Chondrocyte (in vitro differentiated cells): ENCODE results near the gene NQO1. TPM values are rescaled to one million over a fixed set of nuclear protein-coding genes. Genes with fewer than 3 reads are reported as not detected.

ENCODE experiments used
- DNase-seq: peaks from one replicate; pipeline ENCODE4 v3.0.0; 2021; ENCODE audit warnings: mixed read lengths, low spot score
- H3K27ac Mint-ChIP-seq: one replicate; pipeline ENCODE4 v1.8.0; 2021; ENCODE audit warnings: mild to moderate bottlenecking, moderate library complexity, mixed read lengths; ENCODE audit not compliant: unreplicated experiment
- H3K27me3 Mint-ChIP-seq: 2 replicates; pipeline ENCODE4 v1.8.0; 2021; ENCODE audit warnings: low read depth, mixed read lengths
- H3K36me3 Mint-ChIP-seq: 2 replicates; pipeline ENCODE4 v1.8.0; 2021; ENCODE audit warnings: low read depth, mixed read lengths
- H3K4me1 Mint-ChIP-seq: 2 replicates; pipeline ENCODE4 v1.8.0; 2021; ENCODE audit warnings: low read depth, mild to moderate bottlenecking, mixed read lengths
- H3K4me3 Mint-ChIP-seq: one replicate; pipeline ENCODE4 v1.8.0; 2021; ENCODE audit warnings: mild to moderate bottlenecking, moderate library complexity, mixed read lengths; ENCODE audit not compliant: unreplicated experiment
- H3K9me3 Mint-ChIP-seq: 2 replicates; pipeline ENCODE4 v1.8.0; 2021; ENCODE audit warnings: low read depth, mixed read lengths
- total RNA-seq: library from RNA; stranded (reverse); gene quantifications from 3 replicates; pipeline ENCODE4 v1.2.1, GENCODE V29; 2021
- TF ChIP-seq, protein P1 (sequence below): fragments of 200-600 bp; sonication (generic); IDR thresholded peaks from 2 replicates; pipeline ENCODE4 v1.5.0; 2021; ENCODE audit warnings: antibody characterized with exemption, mild to moderate bottlenecking, moderate library complexity

The NQO1 gene
- total RNA-seq, 1 donor from 2014 or later: 64.3 TPM

DNA sequence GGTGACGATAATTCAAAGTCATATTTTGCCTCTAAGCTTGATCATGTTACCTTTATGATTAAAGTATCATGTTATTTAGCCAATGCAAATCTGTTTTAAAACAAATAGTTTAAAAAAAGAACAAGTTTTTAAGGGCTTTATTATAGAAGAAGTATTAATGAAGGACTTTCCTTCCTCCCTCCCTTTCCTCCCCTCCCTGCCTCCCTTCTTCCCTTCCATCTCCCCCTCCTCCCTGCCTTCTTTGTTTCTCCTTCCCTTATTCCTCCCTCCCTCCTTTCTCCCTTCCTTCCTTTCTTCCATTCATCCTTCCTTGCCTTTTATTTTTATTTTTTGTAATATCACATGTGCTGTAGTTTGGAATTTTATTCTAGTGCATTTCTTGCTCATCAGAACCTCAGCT is 26.4 kb downstream of the NQO1 start:
- H3K9me3 Mint-ChIP-seq: no peaks in the 10 kb centered on the region
- no peak overlapping the region for H3K27ac Mint-ChIP-seq
- peaks cover 12% of the 10 kb centered on the region for H3K4me1 Mint-ChIP-seq
- peaks cover 13% of the 10 kb centered on the region for H3K36me3 Mint-ChIP-seq
- DNase-seq: no peak
- TF ChIP-seq, protein P1, sequence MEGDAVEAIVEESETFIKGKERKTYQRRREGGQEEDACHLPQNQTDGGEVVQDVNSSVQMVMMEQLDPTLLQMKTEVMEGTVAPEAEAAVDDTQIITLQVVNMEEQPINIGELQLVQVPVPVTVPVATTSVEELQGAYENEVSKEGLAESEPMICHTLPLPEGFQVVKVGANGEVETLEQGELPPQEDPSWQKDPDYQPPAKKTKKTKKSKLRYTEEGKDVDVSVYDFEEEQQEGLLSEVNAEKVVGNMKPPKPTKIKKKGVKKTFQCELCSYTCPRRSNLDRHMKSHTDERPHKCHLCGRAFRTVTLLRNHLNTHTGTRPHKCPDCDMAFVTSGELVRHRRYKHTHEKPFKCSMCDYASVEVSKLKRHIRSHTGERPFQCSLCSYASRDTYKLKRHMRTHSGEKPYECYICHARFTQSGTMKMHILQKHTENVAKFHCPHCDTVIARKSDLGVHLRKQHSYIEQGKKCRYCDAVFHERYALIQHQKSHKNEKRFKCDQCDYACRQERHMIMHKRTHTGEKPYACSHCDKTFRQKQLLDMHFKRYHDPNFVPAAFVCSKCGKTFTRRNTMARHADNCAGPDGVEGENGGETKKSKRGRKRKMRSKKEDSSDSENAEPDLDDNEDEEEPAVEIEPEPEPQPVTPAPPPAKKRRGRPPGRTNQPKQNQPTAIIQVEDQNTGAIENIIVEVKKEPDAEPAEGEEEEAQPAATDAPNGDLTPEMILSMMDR: no peak
- no peak overlapping the region for H3K4me3 Mint-ChIP-seq
- no peaks in the 10 kb centered on the region for H3K27me3 Mint-ChIP-seq

DNA sequence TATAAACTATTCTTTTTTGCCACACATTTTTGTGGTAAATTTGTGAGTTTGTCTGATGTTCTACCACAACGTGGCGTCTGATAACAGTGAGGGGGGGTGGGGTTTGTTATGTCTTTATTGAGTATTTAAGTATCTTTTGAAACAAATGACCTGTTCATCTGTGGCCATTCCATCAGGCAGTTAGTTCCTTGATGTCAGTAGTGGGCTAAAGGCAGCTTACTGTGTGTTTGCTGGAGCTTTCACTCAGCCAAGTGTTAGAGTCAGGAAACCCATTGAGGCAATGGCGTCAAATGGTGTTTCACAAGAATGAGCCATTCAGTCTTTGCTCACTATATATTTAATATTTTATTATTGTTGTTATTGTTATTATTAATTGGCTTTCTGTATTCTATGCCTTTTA is 28.0 kb downstream of the NQO1 start:
- no peak for DNase-seq
- Mint-ChIP-seq H3K4me3 (no peak overlapping the region), H3K9me3 (no peaks in the 10 kb centered on the region), H3K36me3 (peaks cover 17% of the 10 kb centered on the region), H3K4me1 (peaks cover 11% of the 10 kb centered on the region), H3K27me3 (no peaks in the 10 kb centered on the region), H3K27ac (no peak overlapping the region)
- TF ChIP-seq, protein P1: no peak

DNA sequence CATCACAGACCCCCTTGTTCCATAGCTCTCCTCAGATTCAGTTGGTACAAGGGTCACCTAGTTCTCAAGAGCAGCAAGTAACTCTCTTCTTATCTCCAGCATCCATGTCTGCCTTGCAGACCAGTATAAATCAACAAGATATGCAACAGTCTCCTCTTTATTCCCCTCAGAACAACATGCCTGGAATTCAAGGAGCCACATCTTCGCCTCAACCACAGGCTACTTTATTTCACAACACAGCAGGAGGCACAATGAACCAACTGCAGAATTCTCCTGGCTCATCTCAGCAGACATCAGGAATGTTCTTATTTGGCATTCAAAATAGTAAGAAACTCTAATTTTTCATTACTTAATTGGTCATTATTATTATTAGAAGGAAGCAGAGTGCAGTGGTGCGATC is 32.4 kb downstream of the NQO1 start:
- Mint-ChIP-seq H3K4me3 (no peak overlapping the region), H3K27me3 (no peaks in the 10 kb centered on the region), H3K27ac (no peak overlapping the region), H3K36me3 (peaks cover 41% of the 10 kb centered on the region), H3K4me1 (peaks cover 15% of the 10 kb centered on the region), H3K9me3 (no peaks in the 10 kb centered on the region)
- no peak for DNase-seq
- TF ChIP-seq, protein P1: no peak

DNA sequence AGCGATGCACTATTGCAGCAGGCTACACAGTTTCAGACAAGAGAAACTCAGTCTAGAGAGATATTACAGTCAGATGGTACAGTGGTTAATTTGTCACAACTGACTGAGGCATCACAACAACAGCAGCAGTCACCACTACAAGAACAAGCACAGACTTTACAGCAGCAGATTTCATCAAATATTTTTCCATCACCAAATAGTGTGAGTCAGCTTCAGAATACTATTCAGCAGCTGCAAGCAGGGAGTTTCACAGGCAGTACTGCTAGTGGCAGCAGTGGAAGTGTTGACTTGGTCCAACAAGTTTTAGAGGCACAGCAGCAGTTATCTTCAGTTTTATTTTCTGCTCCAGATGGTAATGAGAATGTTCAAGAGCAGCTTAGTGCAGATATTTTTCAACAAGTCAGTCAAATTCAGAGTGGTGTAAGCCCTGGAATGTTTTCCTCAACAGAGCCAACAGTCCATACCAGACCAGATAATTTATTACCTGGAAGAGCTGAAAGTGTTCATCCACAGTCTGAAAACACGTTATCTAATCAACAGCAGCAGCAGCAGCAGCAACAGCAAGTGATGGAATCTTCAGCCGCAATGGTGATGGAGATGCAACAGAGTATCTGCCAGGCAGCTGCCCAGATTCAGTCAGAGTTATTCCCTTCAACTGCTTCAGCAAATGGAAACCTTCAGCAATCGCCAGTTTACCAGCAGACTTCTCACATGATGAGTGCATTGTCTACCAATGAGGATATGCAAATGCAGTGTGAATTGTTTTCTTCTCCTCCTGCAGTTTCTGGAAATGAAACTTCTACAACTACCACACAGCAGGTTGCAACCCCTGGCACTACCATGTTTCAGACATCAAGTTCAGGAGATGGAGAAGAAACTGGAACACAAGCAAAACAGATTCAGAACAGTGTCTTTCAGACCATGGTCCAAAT is 34.1 kb downstream of the NQO1 start:
- TF ChIP-seq, protein P1: no peak
- H3K4me1 Mint-ChIP-seq: peaks cover 12% of the 10 kb centered on the region
- no peak for DNase-seq
- peak overlapping the region; percentile 46 for H3K27ac Mint-ChIP-seq
- H3K4me3 Mint-ChIP-seq: no peak overlapping the region
- H3K36me3 Mint-ChIP-seq: peaks cover 38% of the 10 kb centered on the region
- no peaks in the 10 kb centered on the region for H3K9me3 Mint-ChIP-seq
- no peaks in the 10 kb centered on the region for H3K27me3 Mint-ChIP-seq

DNA sequence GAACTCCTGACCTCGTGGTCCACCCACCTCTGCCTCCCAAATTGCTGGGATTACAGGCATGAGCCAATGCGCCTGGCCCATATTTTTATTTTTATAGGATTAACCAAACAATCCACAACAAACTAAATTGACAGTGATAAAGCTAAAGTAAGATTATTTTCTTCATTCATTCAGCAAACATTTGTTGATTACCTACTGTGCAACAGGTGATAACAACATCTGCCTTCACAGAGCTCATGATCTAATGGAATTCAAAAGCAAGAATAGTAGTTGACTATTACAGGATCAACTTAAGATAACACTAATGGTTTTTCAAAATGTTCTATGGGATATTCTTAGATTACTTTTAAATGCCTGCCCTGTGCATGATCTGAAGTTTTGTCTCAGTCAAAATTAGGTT is 37.8 kb downstream of the NQO1 start:
- Mint-ChIP-seq H3K4me1 (peaks cover 8% of the 10 kb centered on the region), H3K4me3 (no peak overlapping the region), H3K27me3 (no peaks in the 10 kb centered on the region), H3K36me3 (peaks cover 31% of the 10 kb centered on the region), H3K27ac (no peak overlapping the region), H3K9me3 (no peaks in the 10 kb centered on the region)
- no peak for DNase-seq
- TF ChIP-seq, protein P1: no peak
